AG04450 (cell line): Measurements from ENCODE around the gene ZNF804A. TPM values are rescaled to one million over a fixed set of nuclear protein-coding genes. Genes with fewer than 3 reads are reported as not detected.
"Not testable (repeated sequence)": the region's sequence is repeated elsewhere in the genome, so short reads cannot be mapped to it uniquely, and the experiment has no call there.

Experiments
- CTCF ChIA-PET: fragments of 300-600, 350-600 bp; formaldehyde crosslinking; extraction: SDS; loops from one replicate; lab custom pipeline; 2022; ENCODE audit warnings: antibody characterized with exemption, inconsistent platforms; lab: Charles Lee
- POLR2A ChIA-PET: fragments of 350-600 bp; formaldehyde crosslinking; extraction: SDS; loops from one replicate; lab custom pipeline; 2021; ENCODE audit warnings: antibody characterized with exemption, inconsistent platforms; lab: Yijun Ruan, JAX
- DNase-seq: peaks from one replicate; pipeline ENCODE4 v3.0.0-alpha.2; 2011; ENCODE audit warnings: low read depth, low spot score
- H3K27ac ChIP-seq: one replicate; pipeline ENCODE4 v1.5.1; 2012; ENCODE audit warnings: low read depth, low read length, control low read depth
- H3K27me3 ChIP-seq: one replicate; pipeline ENCODE4 v1.6.0; 2012; ENCODE audit warnings: low read length; ENCODE audit not compliant: control insufficient read depth, insufficient read depth
- H3K4me3 ChIP-seq: 2 replicates; pipeline ENCODE4 v1.5.1; 2011; ENCODE audit warnings: mild to moderate bottlenecking, low read depth, low read length, control low read depth
- H3K9me3 ChIP-seq: 2 replicates; pipeline ENCODE4 v1.5.1; 2012; ENCODE audit warnings: low read length; ENCODE audit not compliant: control insufficient read depth, insufficient read depth
- polyA plus RNA-seq: library from polyadenylated mRNA; depleted of rRNA; stranded (reverse); fragments of >200 nt; gene quantifications from 2 replicates; pipeline ENCODE4 v1.2.3, GENCODE V29; 2011
- TF ChIP-seq, protein P1 (sequence below): IDR thresholded peaks from 2 replicates; pipeline ENCODE4 v1.5.1; 2011; ENCODE audit warnings: low read depth, low read length, control low read depth, inconsistent platforms

ZNF804A gene
- polyA plus RNA-seq, 1 experiment = 6.2 TPM

DNA sequence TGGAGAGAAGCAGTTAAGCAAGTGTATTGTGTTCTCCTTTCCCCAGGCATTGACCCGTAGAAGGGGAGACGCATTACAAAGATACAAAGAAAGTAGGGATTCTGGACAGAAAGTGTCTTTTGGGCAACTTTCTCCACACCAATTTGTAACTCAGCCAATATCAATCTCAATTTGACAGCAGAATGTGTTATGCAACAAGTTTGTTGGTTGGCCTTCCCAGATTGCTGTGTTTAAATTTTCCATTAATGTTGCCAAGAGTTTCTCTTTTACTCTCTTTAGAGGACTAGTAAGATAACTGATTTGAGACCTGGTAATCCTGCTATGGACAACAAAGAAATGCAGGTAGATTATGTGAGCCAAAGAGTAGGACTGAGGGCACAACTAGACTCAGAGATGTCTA, 279.6 kb downstream of the ZNF804A start:
- ChIA-PET CTCF (interaction anchor here (1.1 to 1.2 kb wide), 2 partner anchors 12 to 232 kb away, joined by 3 read pairs; no protein-coding TSS in a partner anchor), POLR2A (no interaction called here)
- no peaks in the 10 kb centered on the region for H3K27me3 ChIP-seq
- no peaks in the 10 kb centered on the region for H3K9me3 ChIP-seq
- no peak overlapping the region for H3K4me3 ChIP-seq
- TF ChIP-seq, protein P1, sequence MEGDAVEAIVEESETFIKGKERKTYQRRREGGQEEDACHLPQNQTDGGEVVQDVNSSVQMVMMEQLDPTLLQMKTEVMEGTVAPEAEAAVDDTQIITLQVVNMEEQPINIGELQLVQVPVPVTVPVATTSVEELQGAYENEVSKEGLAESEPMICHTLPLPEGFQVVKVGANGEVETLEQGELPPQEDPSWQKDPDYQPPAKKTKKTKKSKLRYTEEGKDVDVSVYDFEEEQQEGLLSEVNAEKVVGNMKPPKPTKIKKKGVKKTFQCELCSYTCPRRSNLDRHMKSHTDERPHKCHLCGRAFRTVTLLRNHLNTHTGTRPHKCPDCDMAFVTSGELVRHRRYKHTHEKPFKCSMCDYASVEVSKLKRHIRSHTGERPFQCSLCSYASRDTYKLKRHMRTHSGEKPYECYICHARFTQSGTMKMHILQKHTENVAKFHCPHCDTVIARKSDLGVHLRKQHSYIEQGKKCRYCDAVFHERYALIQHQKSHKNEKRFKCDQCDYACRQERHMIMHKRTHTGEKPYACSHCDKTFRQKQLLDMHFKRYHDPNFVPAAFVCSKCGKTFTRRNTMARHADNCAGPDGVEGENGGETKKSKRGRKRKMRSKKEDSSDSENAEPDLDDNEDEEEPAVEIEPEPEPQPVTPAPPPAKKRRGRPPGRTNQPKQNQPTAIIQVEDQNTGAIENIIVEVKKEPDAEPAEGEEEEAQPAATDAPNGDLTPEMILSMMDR = no peak
- DNase-seq = no peak
- no peak overlapping the region for H3K27ac ChIP-seq

DNA sequence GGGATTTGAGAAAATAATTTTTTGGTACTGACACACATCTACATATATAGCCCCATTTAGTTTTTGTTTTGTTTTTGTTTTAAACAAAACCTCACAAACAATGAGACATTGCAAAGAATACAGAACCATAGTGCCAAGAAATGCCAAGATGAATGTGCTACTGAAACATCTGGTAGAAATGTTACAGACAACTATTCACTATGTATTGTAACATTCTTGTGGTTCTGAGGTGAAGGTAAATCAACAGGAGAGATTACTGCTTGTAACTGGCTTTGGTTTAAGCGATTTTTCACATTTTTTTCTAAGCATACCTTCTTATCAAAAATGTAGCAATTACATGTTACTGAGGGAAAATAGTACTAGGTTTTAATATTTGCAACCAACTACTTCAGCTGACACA, 281.3 kb downstream of the ZNF804A start:
- no peaks in the 10 kb centered on the region for H3K27me3 ChIP-seq
- ChIA-PET CTCF (no interaction called here), POLR2A (no interaction called here)
- H3K27ac ChIP-seq = no peak overlapping the region
- no peaks in the 10 kb centered on the region for H3K9me3 ChIP-seq
- no peak overlapping the region for H3K4me3 ChIP-seq
- TF ChIP-seq, protein P1 = no peak
- no peak for DNase-seq

DNA sequence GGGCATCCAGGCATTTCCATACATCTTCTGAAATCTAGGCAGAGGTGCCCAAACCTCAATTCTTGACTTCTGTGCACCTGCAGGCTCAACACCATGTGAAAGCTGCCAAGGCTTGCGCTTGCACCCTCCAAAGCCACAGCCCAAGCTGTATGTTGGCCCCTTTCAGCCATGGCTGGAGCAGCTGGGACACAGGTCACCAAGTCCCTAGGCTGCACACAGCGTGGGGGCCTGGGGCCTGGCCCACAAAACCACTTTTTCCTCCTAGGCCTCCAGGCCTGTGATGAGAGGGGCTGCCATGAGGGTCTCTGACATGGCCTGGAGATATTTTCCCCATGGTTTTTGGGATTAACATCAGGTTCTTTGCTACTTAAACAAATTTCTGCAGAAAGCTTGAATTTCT, 288.3 kb downstream of the ZNF804A start:
- H3K4me3 ChIP-seq, H3K9me3 ChIP-seq, H3K27ac ChIP-seq, H3K27me3 ChIP-seq, CTCF ChIA-PET, DNase-seq, POLR2A ChIA-PET: not testable (repeated sequence)

DNA sequence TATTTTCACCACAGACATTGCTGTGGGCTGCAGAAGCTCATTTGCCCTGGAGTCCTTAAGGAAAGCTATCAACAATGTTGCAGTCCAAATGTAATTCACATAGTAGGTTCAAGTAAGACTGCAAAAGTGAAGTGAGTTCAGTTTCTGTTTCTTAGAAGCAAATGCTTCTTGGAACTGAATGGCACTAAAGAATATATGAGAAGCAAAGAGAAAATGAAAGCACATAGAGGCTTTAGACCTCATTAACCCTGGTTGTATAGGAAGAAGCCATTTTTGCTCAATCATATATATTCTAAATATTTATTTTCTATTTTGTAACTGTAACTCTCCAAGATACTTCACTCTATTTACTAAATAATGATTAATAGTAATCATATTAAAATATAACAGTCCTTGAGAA, 292.0 kb downstream of the ZNF804A start:
- Histone ChIP-seq H3K27me3 (no peaks in the 10 kb centered on the region), H3K9me3 (peaks cover 4% of the 10 kb centered on the region; the same call in 1 of the 2 replicates), H3K4me3 (no peak overlapping the region), H3K27ac (no peak overlapping the region)
- ChIA-PET CTCF (interaction anchor here (0.5 to 1.4 kb wide), 2 partner anchors 12 to 114 kb away, joined by 3 read pairs; no protein-coding TSS in a partner anchor), POLR2A (no interaction called here)
- DNase-seq = no peak
- TF ChIP-seq, protein P1 = no peak

DNA sequence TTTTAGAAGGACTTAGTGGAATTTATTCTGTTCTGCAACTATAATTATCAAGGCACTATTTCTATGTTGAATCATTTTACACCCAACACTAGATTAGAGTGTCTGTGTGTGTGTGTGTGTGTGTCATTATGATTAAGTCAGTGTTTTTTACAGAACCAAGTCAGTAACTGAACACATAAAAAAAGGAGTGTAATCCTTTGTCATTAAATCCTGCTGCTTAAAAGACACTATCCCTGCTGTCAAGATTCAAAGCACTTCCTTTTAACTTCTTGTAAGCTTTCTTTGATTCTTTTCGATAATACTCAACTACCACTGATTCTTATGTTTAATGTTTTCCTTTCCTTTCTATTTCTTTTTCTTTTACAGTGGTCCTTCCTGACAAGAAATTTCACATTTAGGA, 306.7 kb downstream of the ZNF804A start:
- H3K9me3 ChIP-seq = no peaks in the 10 kb centered on the region
- DNase-seq = no peak
- no peak overlapping the region for H3K4me3 ChIP-seq
- ChIA-PET POLR2A (no interaction called here), CTCF (no interaction called here)
- no peaks in the 10 kb centered on the region for H3K27me3 ChIP-seq
- TF ChIP-seq, protein P1 = no peak
- H3K27ac ChIP-seq = no peak overlapping the region

DNA sequence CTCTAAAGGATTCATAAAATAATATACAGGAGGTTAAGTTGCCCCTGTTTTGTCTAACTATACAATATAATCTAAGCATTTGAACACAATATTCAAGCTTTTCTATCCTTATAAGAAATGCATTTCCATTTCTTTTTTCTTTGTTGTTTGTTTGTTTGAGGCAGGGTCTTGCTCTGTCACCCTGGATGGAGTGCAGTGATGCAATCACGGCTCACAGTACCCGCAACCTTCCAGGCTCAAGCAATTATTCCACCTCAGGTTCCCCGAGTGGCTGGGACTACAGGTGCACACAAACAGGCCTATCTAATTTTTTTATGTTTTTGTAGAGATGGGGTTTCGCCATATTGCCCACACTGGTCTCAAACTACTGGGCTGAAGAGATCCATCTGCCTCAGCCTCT, 307.8 kb downstream of the ZNF804A start:
- H3K9me3 ChIP-seq = no peaks in the 10 kb centered on the region
- no peak overlapping the region for H3K27ac ChIP-seq
- ChIA-PET CTCF (no interaction called here), POLR2A (no interaction called here)
- no peak for DNase-seq
- H3K4me3 ChIP-seq = no peak overlapping the region
- H3K27me3 ChIP-seq = no peaks in the 10 kb centered on the region
- TF ChIP-seq, protein P1 = no peak
